Measurements from ENCODE around the gene SLC6A15. TPM values are rescaled to one million over a fixed set of nuclear protein-coding genes. Genes with fewer than 3 reads are reported as not detected.

SLC6A15 gene
- total and polyA plus RNA-seq, 12 donors = not detected

DNA sequence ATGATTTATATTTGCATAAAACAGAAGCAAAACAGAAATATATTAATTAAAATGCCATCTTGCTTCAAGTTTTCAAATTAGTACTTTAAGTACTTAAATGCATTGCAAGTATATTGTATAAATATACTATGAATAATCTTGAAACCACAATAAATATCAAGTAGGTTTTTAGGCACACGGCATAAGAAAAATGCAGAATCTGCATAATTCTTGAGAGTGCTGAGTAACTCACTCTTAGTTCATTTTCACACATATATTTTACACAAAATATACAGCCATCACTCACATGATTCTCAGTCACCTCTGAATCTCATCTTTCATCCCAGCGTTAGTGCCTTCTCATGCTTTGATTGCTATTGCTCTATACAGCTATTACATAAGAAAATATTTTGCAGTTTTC, 51.9 kb downstream of the SLC6A15 start:
- intact Hi-C loops (cut with DNase I) = no loop called here
- no peak for ATAC-seq

GRCh38 chr12:84858796-84859195, 53.8 kb downstream of the SLC6A15 start:
- ATAC-seq (no peak), DNase-seq (no peak)
- no peaks in the 10 kb centered on the region for H3K9me3 ChIP-seq
- H3K36me3 ChIP-seq = no peaks in the 10 kb centered on the region
- WGBS, 2 donors = 49 to 56% methylated on average over 2 of the region's 2 CpGs
- intact Hi-C loops (cut with DNase I) = no loop called here
- H3K4me3 ChIP-seq = no peak overlapping the region
- H3K27ac ChIP-seq = no peak overlapping the region
- TF ChIP-seq, protein P1, sequence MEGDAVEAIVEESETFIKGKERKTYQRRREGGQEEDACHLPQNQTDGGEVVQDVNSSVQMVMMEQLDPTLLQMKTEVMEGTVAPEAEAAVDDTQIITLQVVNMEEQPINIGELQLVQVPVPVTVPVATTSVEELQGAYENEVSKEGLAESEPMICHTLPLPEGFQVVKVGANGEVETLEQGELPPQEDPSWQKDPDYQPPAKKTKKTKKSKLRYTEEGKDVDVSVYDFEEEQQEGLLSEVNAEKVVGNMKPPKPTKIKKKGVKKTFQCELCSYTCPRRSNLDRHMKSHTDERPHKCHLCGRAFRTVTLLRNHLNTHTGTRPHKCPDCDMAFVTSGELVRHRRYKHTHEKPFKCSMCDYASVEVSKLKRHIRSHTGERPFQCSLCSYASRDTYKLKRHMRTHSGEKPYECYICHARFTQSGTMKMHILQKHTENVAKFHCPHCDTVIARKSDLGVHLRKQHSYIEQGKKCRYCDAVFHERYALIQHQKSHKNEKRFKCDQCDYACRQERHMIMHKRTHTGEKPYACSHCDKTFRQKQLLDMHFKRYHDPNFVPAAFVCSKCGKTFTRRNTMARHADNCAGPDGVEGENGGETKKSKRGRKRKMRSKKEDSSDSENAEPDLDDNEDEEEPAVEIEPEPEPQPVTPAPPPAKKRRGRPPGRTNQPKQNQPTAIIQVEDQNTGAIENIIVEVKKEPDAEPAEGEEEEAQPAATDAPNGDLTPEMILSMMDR (IDR thresholded peaks at IDR 0.05) = no peak
- H3K27me3 ChIP-seq = no peaks in the 10 kb centered on the region
- H3K4me1 ChIP-seq = no peaks in the 10 kb centered on the region

More for the DNA sequence above, 51.9 kb downstream of the SLC6A15 start:
- Histone ChIP-seq H3K4me1 (no peaks in the 10 kb centered on the region), H3K27me3 (no peaks in the 10 kb centered on the region), H3K4me3 (no peak overlapping the region), H3K27ac (no peak overlapping the region), H3K9me3 (no peaks in the 10 kb centered on the region), H3K36me3 (no peaks in the 10 kb centered on the region)
- TF ChIP-seq, protein P1 (IDR thresholded peaks at IDR 0.05) = no peak
- no peak for DNase-seq
- 81 to 82% methylated on average over 2 of the region's 2 CpGs for WGBS, 2 donors

GRCh38 chr12:84857525-84858208, 54.9 kb downstream of the SLC6A15 start:
- H3K27ac ChIP-seq = no peak overlapping the region
- 91 to 92% methylated on average over 2 of the region's 2 CpGs for WGBS, 2 donors
- H3K9me3 ChIP-seq = no peaks in the 10 kb centered on the region
- DNase-seq (no peak), ATAC-seq (no peak)
- TF ChIP-seq, protein P1 (IDR thresholded peaks at IDR 0.05) = no peak
- no peaks in the 10 kb centered on the region for H3K4me1 ChIP-seq
- intact Hi-C loops (cut with DNase I) = no loop called here
- no peaks in the 10 kb centered on the region for H3K27me3 ChIP-seq
- H3K36me3 ChIP-seq = no peaks in the 10 kb centered on the region
- H3K4me3 ChIP-seq = no peak overlapping the region

GRCh38 chr12:84856156-84856900, 56.3 kb downstream of the SLC6A15 start:
- Histone ChIP-seq H3K4me1 (no peaks in the 10 kb centered on the region), H3K36me3 (no peaks in the 10 kb centered on the region), H3K9me3 (no peaks in the 10 kb centered on the region), H3K27ac (no peak overlapping the region), H3K27me3 (no peaks in the 10 kb centered on the region), H3K4me3 (no peak overlapping the region)
- WGBS, 2 donors = 83 to 88% methylated on average over 1 of the region's 1 CpG
- no peak for ATAC-seq
- TF ChIP-seq, protein P1 (IDR thresholded peaks at IDR 0.05) = no peak
- intact Hi-C loops (cut with DNase I) = no loop called here
- no peak for DNase-seq
